ENCODE results near the gene DNAH10. TPM values are rescaled to one million over a fixed set of nuclear protein-coding genes. Genes with fewer than 3 reads are reported as not detected.

Gene DNAH10
- total RNA-seq, 2 experiments from 2014 or later: 0.11 to 0.19 TPM

GRCh38 chr12:123940627-123940966, 178.5 kb downstream of the DNAH10 start:
- no peaks in the 10 kb centered on the region for H3K9me3 ChIP-seq (ENCODE audit: low read length)
- TF ChIP-seq EZH2phosphoT487 (IDR thresholded peaks at IDR 0.05; ENCODE audit: borderline replicate concordance, low read depth, low read length): no peak
- TF ChIP-seq, protein P1, sequence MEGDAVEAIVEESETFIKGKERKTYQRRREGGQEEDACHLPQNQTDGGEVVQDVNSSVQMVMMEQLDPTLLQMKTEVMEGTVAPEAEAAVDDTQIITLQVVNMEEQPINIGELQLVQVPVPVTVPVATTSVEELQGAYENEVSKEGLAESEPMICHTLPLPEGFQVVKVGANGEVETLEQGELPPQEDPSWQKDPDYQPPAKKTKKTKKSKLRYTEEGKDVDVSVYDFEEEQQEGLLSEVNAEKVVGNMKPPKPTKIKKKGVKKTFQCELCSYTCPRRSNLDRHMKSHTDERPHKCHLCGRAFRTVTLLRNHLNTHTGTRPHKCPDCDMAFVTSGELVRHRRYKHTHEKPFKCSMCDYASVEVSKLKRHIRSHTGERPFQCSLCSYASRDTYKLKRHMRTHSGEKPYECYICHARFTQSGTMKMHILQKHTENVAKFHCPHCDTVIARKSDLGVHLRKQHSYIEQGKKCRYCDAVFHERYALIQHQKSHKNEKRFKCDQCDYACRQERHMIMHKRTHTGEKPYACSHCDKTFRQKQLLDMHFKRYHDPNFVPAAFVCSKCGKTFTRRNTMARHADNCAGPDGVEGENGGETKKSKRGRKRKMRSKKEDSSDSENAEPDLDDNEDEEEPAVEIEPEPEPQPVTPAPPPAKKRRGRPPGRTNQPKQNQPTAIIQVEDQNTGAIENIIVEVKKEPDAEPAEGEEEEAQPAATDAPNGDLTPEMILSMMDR (conservative IDR thresholded peaks at IDR 0.05; ENCODE audit: low read length): no peak
- H2AFZ ChIP-seq (ENCODE audit: low read length): no peak overlapping the region
- H3K4me1 ChIP-seq (ENCODE audit: insufficient read depth, low read length, poor library complexity, severe bottlenecking): no peaks in the 10 kb centered on the region
- BruUV-seq (replicated peaks): no TSS peak
- no peak for DNase-seq (ENCODE audit: low spot score)
- intact Hi-C loops (cut with micrococcal nuclease; ENCODE audit: unreplicated experiment): no loop called here
- H3K79me2 ChIP-seq (ENCODE audit: insufficient read depth, low read depth, low read length): no peaks in the 10 kb centered on the region
- no peaks in the 10 kb centered on the region for H3K9me2 ChIP-seq (ENCODE audit: insufficient read depth, low read length)
- CTCF ChIA-PET (ENCODE audit: unreplicated experiment): no interaction called here
- no peak overlapping the region for H3K27ac ChIP-seq (ENCODE audit: low read depth, low read length, poor library complexity, severe bottlenecking)
- no peaks in the 10 kb centered on the region for H4K20me1 ChIP-seq (ENCODE audit: insufficient read depth, low read length)
- no peak overlapping the region for H3K4me2 ChIP-seq (ENCODE audit: low read length)
- H3K4me3 ChIP-seq (ENCODE audit: low read depth, low read length, poor library complexity, severe bottlenecking): no peak overlapping the region
- H3K36me3 ChIP-seq (ENCODE audit: insufficient read depth, low read length): no peaks in the 10 kb centered on the region
- POLR2A ChIA-PET: no interaction called here

DNA sequence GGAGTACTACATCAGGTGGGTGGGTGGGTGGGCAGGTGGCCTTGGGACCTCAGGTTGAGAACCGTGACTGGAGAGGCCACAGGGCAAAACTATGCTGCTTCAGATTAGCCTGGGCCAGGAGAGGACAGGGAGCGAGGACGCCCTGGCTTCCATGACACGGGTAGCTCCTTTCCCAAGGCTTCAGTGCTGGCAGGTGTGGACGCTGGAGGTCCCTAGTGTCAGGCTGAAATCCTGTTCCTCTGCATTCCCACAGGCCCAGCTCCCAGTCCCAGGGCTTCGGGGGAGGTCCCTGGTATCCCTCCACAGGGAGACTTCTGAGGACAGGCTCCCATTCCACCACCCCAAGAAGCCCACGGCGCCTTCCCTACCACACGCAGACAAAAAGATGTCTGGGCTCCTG, 178.9 kb downstream of the DNAH10 start:
- CTCF ChIA-PET (ENCODE audit: unreplicated experiment): interaction anchor here (0.6 kb wide), 1 partner anchor 730 kb away, joined by 3 read pairs; no protein-coding TSS in a partner anchor
- Histone ChIP-seq H3K27ac (ENCODE audit: low read depth, low read length, poor library complexity, severe bottlenecking) (no peak overlapping the region), H3K4me1 (ENCODE audit: insufficient read depth, low read length, poor library complexity, severe bottlenecking) (no peaks in the 10 kb centered on the region), H3K4me2 (ENCODE audit: low read length) (no peak overlapping the region), H3K9me3 (ENCODE audit: low read length) (no peaks in the 10 kb centered on the region), H2AFZ (ENCODE audit: low read length) (no peak overlapping the region), H4K20me1 (ENCODE audit: insufficient read depth, low read length) (no peaks in the 10 kb centered on the region), H3K79me2 (ENCODE audit: insufficient read depth, low read depth, low read length) (no peaks in the 10 kb centered on the region), H3K36me3 (ENCODE audit: insufficient read depth, low read length) (no peaks in the 10 kb centered on the region), H3K9me2 (ENCODE audit: insufficient read depth, low read length) (no peaks in the 10 kb centered on the region), H3K4me3 (ENCODE audit: low read depth, low read length, poor library complexity, severe bottlenecking) (no peak overlapping the region)
- TF ChIP-seq, protein P1 (conservative IDR thresholded peaks at IDR 0.05; ENCODE audit: low read length): no peak
- no peak for TF ChIP-seq EZH2phosphoT487 (IDR thresholded peaks at IDR 0.05; ENCODE audit: borderline replicate concordance, low read depth, low read length)
- no TSS peak for BruUV-seq (replicated peaks)
- POLR2A ChIA-PET: no interaction called here
- no peak for DNase-seq (ENCODE audit: low spot score)
- intact Hi-C loops (cut with micrococcal nuclease; ENCODE audit: unreplicated experiment): no loop called here

- TF ChIP-seq, protein P1 (conservative IDR thresholded peaks at IDR 0.05; ENCODE audit: low read length): no peak
- no peak for TF ChIP-seq EZH2phosphoT487 (IDR thresholded peaks at IDR 0.05; ENCODE audit: borderline replicate concordance, low read depth, low read length)
- intact Hi-C loops (cut with micrococcal nuclease; ENCODE audit: unreplicated experiment): no loop called here
- H3K4me3 ChIP-seq (ENCODE audit: low read depth, low read length, poor library complexity, severe bottlenecking): no peak overlapping the region
- no peaks in the 10 kb centered on the region for H3K9me2 ChIP-seq (ENCODE audit: insufficient read depth, low read length)
- no peaks in the 10 kb centered on the region for H3K79me2 ChIP-seq (ENCODE audit: insufficient read depth, low read depth, low read length)
- H2AFZ ChIP-seq (ENCODE audit: low read length): no peak overlapping the region
- H3K36me3 ChIP-seq (ENCODE audit: insufficient read depth, low read length): no peaks in the 10 kb centered on the region
- no peaks in the 10 kb centered on the region for H3K4me1 ChIP-seq (ENCODE audit: insufficient read depth, low read length, poor library complexity, severe bottlenecking)
- H4K20me1 ChIP-seq (ENCODE audit: insufficient read depth, low read length): no peaks in the 10 kb centered on the region
- H3K27ac ChIP-seq (ENCODE audit: low read depth, low read length, poor library complexity, severe bottlenecking): no peak overlapping the region
- no peaks in the 10 kb centered on the region for H3K9me3 ChIP-seq (ENCODE audit: low read length)
- no peak for DNase-seq (ENCODE audit: low spot score)
- CTCF ChIA-PET (ENCODE audit: unreplicated experiment): interaction anchor here (0.6 kb wide), 1 partner anchor 730 kb away, joined by 3 read pairs; no protein-coding TSS in a partner anchor
- no TSS peak for BruUV-seq (replicated peaks)
- POLR2A ChIA-PET: no interaction called here
- no peak overlapping the region for H3K4me2 ChIP-seq (ENCODE audit: low read length)
Observed at GRCh38 chr12:123941624-123942237, 179.6 kb downstream of the DNAH10 start.
